GM12878 (cell line): ENCODE results near the gene CNTNAP2. TPM values are rescaled to one million over a fixed set of nuclear protein-coding genes. Genes with fewer than 3 reads are reported as not detected.

Experiments used
- ATAC-seq: fragments of 200-7000 bp; cut with Tn5 transposase; 3 replicates; pipeline ENCODE4 v1.9.1; 2020; ENCODE audit warnings: mild to moderate bottlenecking, moderate library complexity
- BruUV-seq: library from RNA; stranded (reverse); fragments of 400-500 nt; replicated peaks from 2 replicates; lab custom pipeline; 2021; lab: Mats Ljungman, UMichigan
- CTCF ChIA-PET: fragments of 300-600 bp; sonication (Branson Sonifier 250); formaldehyde crosslinking; extraction: SDS; loops from one replicate; lab custom pipeline; 2021; ENCODE audit warnings: inconsistent platforms; lab: Yijun Ruan, JAX
- POLR2A ChIA-PET: fragments of 350-600 bp; formaldehyde crosslinking; extraction: SDS; loops from one replicate; lab custom pipeline; 2021; ENCODE audit warnings: inconsistent platforms; lab: Charles Lee
- RAD21 ChIA-PET: fragments of 300-600 bp; sonication (Branson Sonifier 250); formaldehyde crosslinking; loops from one replicate; lab custom pipeline; 2023; ENCODE audit warnings: antibody characterized with exemption; ENCODE audit not compliant: unreplicated experiment; lab: Charles Lee
- SMC1A ChIA-PET: fragments of 300-600 bp; sonication (Branson Sonifier 250); formaldehyde crosslinking; loops from one replicate; lab custom pipeline; 2023; ENCODE audit not compliant: unreplicated experiment, uncharacterized antibody; lab: Charles Lee
- DNase-seq: peaks from one replicate; pipeline ENCODE4 v3.0.0-alpha.2; 2011; ENCODE audit warnings: low read depth, low spot score
- FAIRE-seq: peaks from 3 replicates; lab custom pipeline; 2011; peaks lifted over from hg19 to GRCh38; lab: Jason Lieb, UNC
- H2AFZ ChIP-seq: 2 replicates; pipeline ENCODE4 v1.6.0; 2011; ENCODE audit warnings: low read depth, low read length, control low read depth; ENCODE audit not compliant: control insufficient read depth
- H3K27ac ChIP-seq: 2 replicates; pipeline ENCODE4 v1.5.1; 2011; ENCODE audit warnings: control low read depth; ENCODE audit not compliant: control insufficient read depth, insufficient read depth
- H3K27me3 ChIP-seq, 2 experiments: replicated peaks in 1 of 2; 2 replicates each; pipeline versions ENCODE4 v1.6.0 to v1.6.1; 2011; ENCODE audit warnings: low read length in 1 of 2; ENCODE audit not compliant: control insufficient read depth in 2 of 2, insufficient read depth in 2 of 2
- H3K36me3 ChIP-seq, 2 experiments: 2 replicates each; pipeline ENCODE4 v1.5.1; 2011; ENCODE audit warnings: low read length in 1 of 2; ENCODE audit not compliant: control insufficient read depth in 2 of 2, insufficient read depth in 2 of 2
- H3K4me1 ChIP-seq: 2 replicates; pipeline ENCODE4 v1.6.1; 2011; ENCODE audit warnings: mild to moderate bottlenecking, low read length, moderate library complexity, mixed read lengths; ENCODE audit not compliant: control insufficient read depth, insufficient read depth
- H3K4me2 ChIP-seq: 2 replicates; pipeline ENCODE4 v1.6.0; 2011; ENCODE audit warnings: control low read depth; ENCODE audit not compliant: control insufficient read depth, insufficient read depth
- H3K4me3 ChIP-seq: fragments of 200-600 bp; sonication (generic); 2 replicates; pipeline ENCODE4 v1.5.1; 2016
- H3K79me2 ChIP-seq: 2 replicates; pipeline ENCODE4 v1.6.0; 2011; ENCODE audit warnings: low read length; ENCODE audit not compliant: control insufficient read depth, insufficient read depth
- H3K9ac ChIP-seq: 2 replicates; pipeline ENCODE4 v1.8.0; 2011; ENCODE audit warnings: low read length, control low read depth, mixed read lengths; ENCODE audit not compliant: control insufficient read depth, insufficient read depth
- H3K9me3 ChIP-seq: replicated peaks from 3 replicates; pipeline ENCODE4 v1.5.1; 2011; ENCODE audit warnings: mild to moderate bottlenecking, low read length; ENCODE audit not compliant: control insufficient read depth, insufficient read depth
- H4K20me1 ChIP-seq: 2 replicates; pipeline ENCODE4 v1.6.0; 2011; ENCODE audit not compliant: control insufficient read depth, insufficient read depth
- CBX3 ChIP-seq: fragments of 200-600 bp; sonication (generic); IDR thresholded peaks from 2 replicates; pipeline ENCODE4 v1.6.1; 2016; ENCODE audit warnings: low read depth, borderline replicate concordance
- CREM ChIP-seq: IDR thresholded peaks from 2 replicates; pipeline ENCODE4 v1.6.1; 2014; ENCODE audit warnings: antibody characterized with exemption, low read depth
- LARP7 ChIP-seq: fragments of 450-650 bp; IDR thresholded peaks from 2 replicates; pipeline ENCODE4 v1.6.1; 2017; ENCODE audit warnings: mild to moderate bottlenecking
- MYB ChIP-seq: fragments of 150-350 bp; IDR thresholded peaks from 2 replicates; pipeline ENCODE4 v1.6.1; 2014; ENCODE audit warnings: mild to moderate bottlenecking, low read depth, low read length, borderline replicate concordance
- ZNF24 ChIP-seq: fragments of 450-650 bp; IDR thresholded peaks from 2 replicates; pipeline ENCODE4 v1.6.1; 2017; ENCODE audit warnings: antibody characterized with exemption, mild to moderate bottlenecking
- in situ Hi-C: fragments of 300-500 bp; cut with MboI; formaldehyde crosslinking; loops from 9 replicates; pipeline ENCODE4 v1.14.3; 2018; ENCODE audit warnings: mixed read lengths
- intact Hi-C: fragments of 100-400 bp; cut with micrococcal nuclease; formaldehyde crosslinking; loops from one replicate; pipeline ENCODE4 v1.14.2; 2022; ENCODE audit not compliant: unreplicated experiment
- polyA plus RNA-seq, 11 experiments: library from polyadenylated mRNA; depleted of rRNA in 4 of 11; unstranded in 6 of 11; stranded (reverse) in 5 of 11; fragments of >200 nt; fragmentation: Nextera tagmentation in 4 of 11; fragmentation: Illumina TruSeq in 1 of 11; extraction: Ambion mirVana in 4 of 11; extraction: Trizol in 1 of 11; gene quantifications; 1 replicate in 1 of 11; 2 replicates in 10 of 11; pipeline versions ENCODE4 v1.2.1 to v1.2.3, GENCODE V29; 2011 to 2016; ENCODE audit warnings: inconsistent platforms in 2 of 11, missing spikeins in 2 of 11, low read depth in 1 of 11
- total RNA-seq, 4 experiments: library from RNA; depleted of rRNA in 3 of 4; stranded (reverse); fragments of >200 nt in 3 of 4; fragmentation: Illumina TruSeq in 1 of 4; extraction: Trizol in 1 of 4; gene quantifications; 2 replicates each; pipeline versions ENCODE4 v1.2.1 to v1.2.3, GENCODE V29; 2013 to 2021
- TF ChIP-seq, protein P1 (sequence below): fragments of 150-350 bp; IDR thresholded peaks from 2 replicates; pipeline ENCODE4 v1.6.1; 2014; ENCODE audit warnings: mild to moderate bottlenecking, low read depth, low read length
- TF ChIP-seq, protein P2 (sequence below): fragments of 450-650 bp; IDR thresholded peaks from 2 replicates; pipeline ENCODE4 v1.6.1; 2016; ENCODE audit warnings: mild to moderate bottlenecking
- TF ChIP-seq, protein P3 (sequence below): IDR thresholded peaks from 2 replicates; pipeline ENCODE4 v1.6.1; 2012; ENCODE audit warnings: improper control_type of control experiment, low read depth, low read length; ENCODE audit not compliant: insufficient replicate concordance

CNTNAP2 gene
- total and polyA plus RNA-seq, 10 of the 15 experiments (the other 5 are each of a cell fraction or from before 2014, with no cell fraction given): 0.03 to 0.08 (median 0.03) TPM; not detected in 7

DNA sequence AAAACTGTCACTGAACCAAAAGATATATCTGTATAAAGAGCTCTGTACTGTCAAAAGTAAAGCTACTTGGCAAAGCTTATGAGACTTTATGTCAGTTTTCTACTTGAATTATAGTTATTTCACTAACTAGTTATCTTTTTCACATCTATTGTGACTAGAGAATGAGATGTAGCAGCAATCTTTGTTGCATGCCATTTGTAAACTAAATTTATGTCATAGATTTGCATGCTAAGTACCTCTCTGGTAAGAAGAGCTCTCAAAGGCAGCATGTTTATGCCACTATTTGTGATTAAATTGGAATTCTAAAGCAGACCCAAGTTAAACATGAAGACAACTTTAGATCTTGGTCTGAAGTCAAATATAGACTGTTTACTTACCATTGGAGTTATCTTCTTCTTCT, 300.6 kb downstream of the CNTNAP2 start:
- Histone ChIP-seq H3K4me2 (no peak overlapping the region), H3K27me3 (no peaks in the 10 kb centered on the region), H4K20me1 (no peaks in the 10 kb centered on the region), H3K4me3 (no peak overlapping the region), H3K4me1 (no peaks in the 10 kb centered on the region), H2AFZ (no peak overlapping the region), H3K9ac (no peak overlapping the region), H3K9me3 (no peaks in the 10 kb centered on the region), H3K79me2 (no peaks in the 10 kb centered on the region), H3K36me3 (no peaks in the 10 kb centered on the region), H3K27ac (no peak overlapping the region)
- ATAC-seq: no peak
- no peak for TF ChIP-seq MYB
- TF ChIP-seq LARP7: no peak
- TF ChIP-seq, protein P1, sequence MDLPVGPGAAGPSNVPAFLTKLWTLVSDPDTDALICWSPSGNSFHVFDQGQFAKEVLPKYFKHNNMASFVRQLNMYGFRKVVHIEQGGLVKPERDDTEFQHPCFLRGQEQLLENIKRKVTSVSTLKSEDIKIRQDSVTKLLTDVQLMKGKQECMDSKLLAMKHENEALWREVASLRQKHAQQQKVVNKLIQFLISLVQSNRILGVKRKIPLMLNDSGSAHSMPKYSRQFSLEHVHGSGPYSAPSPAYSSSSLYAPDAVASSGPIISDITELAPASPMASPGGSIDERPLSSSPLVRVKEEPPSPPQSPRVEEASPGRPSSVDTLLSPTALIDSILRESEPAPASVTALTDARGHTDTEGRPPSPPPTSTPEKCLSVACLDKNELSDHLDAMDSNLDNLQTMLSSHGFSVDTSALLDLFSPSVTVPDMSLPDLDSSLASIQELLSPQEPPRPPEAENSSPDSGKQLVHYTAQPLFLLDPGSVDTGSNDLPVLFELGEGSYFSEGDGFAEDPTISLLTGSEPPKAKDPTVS: no peak
- TF ChIP-seq, protein P2, sequence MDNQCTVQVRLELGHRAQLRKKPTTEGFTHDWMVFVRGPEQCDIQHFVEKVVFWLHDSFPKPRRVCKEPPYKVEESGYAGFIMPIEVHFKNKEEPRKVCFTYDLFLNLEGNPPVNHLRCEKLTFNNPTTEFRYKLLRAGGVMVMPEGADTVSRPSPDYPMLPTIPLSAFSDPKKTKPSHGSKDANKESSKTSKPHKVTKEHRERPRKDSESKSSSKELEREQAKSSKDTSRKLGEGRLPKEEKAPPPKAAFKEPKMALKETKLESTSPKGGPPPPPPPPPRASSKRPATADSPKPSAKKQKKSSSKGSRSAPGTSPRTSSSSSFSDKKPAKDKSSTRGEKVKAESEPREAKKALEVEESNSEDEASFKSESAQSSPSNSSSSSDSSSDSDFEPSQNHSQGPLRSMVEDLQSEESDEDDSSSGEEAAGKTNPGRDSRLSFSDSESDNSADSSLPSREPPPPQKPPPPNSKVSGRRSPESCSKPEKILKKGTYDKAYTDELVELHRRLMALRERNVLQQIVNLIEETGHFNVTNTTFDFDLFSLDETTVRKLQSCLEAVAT: no peak
- TF ChIP-seq CREM: no peak
- TF ChIP-seq, protein P3, sequence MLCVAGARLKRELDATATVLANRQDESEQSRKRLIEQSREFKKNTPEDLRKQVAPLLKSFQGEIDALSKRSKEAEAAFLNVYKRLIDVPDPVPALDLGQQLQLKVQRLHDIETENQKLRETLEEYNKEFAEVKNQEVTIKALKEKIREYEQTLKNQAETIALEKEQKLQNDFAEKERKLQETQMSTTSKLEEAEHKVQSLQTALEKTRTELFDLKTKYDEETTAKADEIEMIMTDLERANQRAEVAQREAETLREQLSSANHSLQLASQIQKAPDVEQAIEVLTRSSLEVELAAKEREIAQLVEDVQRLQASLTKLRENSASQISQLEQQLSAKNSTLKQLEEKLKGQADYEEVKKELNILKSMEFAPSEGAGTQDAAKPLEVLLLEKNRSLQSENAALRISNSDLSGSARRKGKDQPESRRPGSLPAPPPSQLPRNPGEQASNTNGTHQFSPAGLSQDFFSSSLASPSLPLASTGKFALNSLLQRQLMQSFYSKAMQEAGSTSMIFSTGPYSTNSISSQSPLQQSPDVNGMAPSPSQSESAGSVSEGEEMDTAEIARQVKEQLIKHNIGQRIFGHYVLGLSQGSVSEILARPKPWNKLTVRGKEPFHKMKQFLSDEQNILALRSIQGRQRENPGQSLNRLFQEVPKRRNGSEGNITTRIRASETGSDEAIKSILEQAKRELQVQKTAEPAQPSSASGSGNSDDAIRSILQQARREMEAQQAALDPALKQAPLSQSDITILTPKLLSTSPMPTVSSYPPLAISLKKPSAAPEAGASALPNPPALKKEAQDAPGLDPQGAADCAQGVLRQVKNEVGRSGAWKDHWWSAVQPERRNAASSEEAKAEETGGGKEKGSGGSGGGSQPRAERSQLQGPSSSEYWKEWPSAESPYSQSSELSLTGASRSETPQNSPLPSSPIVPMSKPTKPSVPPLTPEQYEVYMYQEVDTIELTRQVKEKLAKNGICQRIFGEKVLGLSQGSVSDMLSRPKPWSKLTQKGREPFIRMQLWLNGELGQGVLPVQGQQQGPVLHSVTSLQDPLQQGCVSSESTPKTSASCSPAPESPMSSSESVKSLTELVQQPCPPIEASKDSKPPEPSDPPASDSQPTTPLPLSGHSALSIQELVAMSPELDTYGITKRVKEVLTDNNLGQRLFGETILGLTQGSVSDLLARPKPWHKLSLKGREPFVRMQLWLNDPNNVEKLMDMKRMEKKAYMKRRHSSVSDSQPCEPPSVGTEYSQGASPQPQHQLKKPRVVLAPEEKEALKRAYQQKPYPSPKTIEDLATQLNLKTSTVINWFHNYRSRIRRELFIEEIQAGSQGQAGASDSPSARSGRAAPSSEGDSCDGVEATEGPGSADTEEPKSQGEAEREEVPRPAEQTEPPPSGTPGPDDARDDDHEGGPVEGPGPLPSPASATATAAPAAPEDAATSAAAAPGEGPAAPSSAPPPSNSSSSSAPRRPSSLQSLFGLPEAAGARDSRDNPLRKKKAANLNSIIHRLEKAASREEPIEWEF: no peak
- TF ChIP-seq ZNF24: no peak
- TF ChIP-seq CBX3: no peak
- intact Hi-C loops (no loop called here), in situ Hi-C loops (no loop called here)
- FAIRE-seq: no peak
- ChIA-PET POLR2A (no interaction called here), CTCF (no interaction called here), RAD21 (no interaction called here), SMC1A (interaction anchor here (1.8 kb wide), 1 partner anchor 10 kb away, joined by 3 read pairs; no protein-coding TSS in a partner anchor)
- no TSS peak for BruUV-seq
- DNase-seq: no peak
